Stimulated activated CD4-positive, alpha-beta T cell treated with anti-CD3 and anti-CD28 coated beads, Interleukin-15, amount 100 ng/mL, for 48 hours (primary cell): Measurements from ENCODE around the gene TMED1.
A peak's percentile ranks its signal among the peaks of the same experiment; 100 is the strongest.

Experiments
- DNase-seq, 2 donors: peaks; one replicate each; pipeline ENCODE4 v3.0.0-alpha.2; 2020; ENCODE audit warnings: low read depth in 2 of 2

Gene TMED1

DNA sequence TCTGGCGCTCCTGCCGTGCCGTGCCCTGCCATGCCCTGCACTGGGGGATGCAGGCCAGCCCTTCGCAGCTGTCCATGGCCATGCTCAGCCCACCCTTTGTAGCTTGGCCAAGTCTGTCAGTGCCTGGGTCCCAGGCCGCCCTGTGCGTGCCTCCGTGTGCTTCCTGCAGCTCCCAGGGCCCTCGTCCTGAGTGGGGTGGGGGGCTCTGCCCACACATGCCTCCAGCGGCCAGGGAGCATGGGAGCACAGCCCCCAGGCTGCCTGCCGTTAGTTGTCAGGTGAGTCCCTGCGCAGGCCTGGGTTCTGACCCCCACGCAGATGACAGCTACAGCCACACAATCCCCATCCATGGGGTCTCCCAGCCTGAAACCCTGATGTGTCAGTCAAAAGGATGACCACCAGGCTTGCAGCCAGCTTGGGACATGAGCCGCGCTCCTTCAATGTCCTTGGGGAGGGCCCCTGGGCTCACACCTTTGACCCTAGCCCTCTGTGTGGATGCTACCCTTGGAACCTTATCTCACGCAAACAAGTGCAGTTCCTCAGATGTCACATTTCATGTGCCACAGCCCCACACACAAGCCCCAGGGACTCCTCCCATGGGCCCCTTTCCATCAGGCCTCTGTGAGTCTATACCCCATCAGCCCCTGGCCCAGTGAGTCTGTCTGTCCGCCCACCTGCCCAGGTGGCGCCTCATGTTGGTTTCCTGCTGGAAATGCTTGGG, 24.5 kb downstream of the TMED1 start:
- DNase-seq, result no peak

DNA sequence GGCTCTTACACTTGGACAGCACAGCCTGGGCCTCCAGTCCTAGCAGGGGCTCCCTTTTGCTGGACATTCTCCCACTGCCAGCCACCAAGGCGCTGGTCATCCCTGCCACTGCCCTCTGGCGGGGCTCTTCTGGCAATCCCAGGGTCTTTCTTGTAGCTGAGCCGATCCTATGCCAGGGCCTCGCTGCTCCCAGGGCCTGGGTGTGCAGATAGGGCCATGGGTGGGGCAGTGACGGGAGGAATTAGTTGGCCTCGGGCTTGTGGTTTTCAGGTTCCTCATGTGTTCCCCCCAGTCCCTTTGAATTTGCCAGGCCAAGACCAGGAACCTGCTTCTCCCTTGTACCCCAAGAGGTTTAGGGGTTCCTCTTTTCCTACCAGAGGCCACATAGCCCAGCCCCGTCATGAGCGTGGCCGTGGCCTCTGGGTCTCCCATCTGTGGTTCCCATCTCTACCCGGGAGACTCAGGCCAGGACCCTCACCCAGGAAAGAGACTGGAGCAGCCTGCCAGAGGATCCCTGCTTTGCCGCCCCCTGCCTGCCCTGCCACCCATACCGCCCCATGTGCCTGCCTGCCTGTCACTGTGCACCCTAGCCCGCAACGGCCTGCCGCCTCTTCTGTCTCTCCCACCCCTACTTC, 26.2 kb downstream of the TMED1 start:
- no peak for DNase-seq

GRCh38 chr19:10808937-10809649, 26.9 kb downstream of the TMED1 start:
- no peak for DNase-seq

GRCh38 chr19:10805758-10806247, 30.2 kb downstream of the TMED1 start:
- DNase-seq, result no peak

DNA sequence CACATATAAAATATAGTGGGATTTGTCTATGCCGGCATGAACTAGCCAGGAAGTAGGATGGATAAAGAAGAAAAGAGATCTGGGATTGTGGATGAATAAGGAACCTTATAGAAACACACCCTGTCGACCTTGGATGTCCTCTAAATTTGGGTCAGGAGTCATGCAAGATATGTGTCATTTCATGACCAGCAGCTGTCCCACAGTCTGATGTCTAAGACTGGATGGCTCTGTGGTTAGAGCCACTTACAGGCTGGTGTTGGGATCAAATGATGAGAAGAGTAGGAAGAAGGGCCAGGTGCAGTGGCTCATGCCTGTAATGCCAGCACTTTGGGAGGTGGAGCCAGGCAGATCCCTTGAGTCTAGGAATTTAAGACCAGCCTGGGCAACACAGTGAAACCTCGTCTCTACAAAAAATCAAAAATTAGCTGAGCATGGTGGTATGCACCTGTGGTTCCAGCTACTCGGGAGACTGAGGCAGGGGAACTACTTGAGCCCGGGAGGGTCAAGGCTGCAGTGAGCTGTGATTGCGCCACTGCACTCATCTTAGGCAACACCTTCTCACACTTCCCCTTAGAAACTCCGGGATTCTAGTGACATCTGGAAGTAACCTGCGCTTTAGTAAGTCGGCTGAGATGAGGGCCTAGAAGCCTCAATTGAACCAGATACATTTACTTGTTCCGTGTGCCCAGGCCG, 30.8 kb downstream of the TMED1 start:
- DNase-seq, result no peak

DNA sequence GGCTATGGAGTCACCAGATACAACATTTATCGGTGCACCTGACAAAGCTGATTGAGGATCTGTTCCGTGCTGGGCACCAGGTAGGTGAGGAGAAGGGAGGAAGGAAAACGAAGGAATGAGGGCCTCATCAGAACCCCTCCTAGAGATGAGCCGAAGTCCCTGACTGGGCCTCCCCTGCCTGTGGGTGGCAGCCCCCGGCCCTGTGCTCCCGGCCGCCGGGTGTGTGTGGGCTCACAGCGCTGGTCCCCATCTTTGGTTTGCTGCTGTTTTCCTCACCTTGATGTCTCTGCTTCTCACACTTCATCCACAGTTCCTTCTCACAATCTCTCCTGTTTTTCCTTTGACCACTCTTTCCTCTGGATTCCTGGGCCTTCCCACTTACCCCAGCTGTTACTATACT, 32.8 kb downstream of the TMED1 start:
- DNase-seq, result no peak

GRCh38 chr19:10802479-10802878, 33.5 kb downstream of the TMED1 start:
- DNase-seq, result no peak

DNA sequence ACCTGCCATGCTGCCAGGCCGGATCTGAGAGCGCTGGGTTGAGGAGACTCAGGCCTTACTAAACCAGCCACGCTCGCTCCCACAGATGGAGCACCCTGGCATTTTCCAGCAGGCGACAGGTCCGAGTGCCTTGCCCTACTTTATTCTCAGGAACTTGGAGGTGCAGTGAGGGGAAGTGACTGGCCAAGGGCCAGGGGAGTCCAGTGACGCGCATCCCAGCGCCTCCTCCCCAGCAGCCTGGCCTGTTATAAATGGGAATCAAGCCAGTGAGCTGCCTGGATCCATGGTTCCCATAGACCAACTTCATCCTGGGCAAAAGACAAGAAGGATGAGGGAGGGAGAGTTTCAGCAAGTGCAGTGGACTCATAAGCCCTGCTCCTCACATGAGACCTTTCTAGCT, 35.5 kb downstream of the TMED1 start:
- no peak for DNase-seq

DNA sequence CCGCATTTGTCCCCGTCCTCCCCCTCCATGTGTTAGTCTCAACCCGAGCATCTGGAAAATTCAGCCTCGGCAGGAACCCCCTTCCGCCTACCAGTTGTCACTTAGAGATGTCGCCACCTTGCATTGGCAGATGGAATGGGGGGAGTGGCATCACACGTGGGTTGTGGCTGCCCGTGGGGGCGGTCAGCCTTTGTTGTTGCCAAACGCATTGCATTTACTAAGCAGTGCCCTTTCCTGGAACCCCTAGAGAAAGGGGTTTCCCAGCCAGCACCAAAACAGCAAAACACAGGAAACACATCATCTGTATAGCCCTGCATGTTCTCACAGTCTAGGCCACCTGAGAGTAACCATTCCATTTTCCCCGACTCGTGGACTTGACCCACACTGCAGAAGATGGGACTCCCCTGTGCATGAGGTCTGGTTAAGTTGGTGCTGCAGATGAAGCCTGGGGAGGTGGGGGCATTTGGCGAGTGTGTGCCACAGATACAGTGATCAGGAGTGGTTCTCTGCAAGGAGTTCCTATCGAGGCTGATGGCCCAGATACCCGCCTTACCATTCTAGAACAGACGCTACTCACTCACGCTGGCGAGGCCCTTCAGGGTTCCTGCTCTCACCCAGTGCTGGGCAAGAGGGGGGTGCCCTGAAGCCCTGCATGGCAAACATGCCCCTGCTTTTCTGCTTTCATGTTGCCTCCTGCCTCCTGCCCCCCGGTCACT, 38.3 kb downstream of the TMED1 start:
- DNase-seq, result peak; percentile 82 to 85

DNA sequence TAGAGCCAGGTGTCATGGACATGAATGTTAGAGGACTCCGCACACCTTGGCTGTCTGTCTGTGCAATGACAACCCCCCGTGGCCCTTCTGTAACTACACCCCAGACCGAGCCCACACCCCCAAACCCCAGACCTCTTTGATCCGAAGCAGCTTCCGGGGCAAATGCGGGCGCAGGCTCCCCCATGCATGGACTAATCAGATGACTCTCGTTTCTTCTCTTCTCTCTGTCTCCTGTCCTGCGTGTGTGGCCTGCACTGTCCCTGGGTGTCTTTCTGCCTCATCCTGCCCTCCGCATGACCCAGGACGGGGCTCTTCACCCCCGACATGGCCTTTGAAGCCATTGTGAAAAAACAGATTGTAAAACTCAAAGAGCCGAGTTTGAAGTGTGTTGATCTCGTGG, 38.9 kb downstream of the TMED1 start:
- no peak for DNase-seq

DNA sequence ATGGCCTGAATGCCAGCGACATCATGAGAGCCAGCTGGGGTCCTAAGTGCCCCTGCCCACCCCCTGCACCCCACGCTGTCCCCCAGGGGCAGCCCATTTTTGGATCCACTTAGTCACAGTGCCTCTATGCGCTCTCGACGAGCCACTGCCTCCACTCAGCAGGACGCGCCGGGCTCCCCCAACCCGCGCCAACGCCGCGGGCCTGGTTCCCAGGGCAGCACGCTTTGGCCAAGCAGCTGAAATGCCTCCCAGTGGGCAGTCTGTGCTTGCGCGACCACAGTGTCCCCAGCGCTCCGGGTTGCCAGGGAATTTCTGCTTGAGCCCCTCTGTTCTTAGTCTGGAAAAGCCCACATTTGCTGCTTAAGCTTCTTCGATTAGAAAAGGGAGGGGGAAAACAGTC, 39.4 kb downstream of the TMED1 start:
- DNase-seq, result no peak

GRCh38 chr19:10789866-10790265, 46.1 kb downstream of the TMED1 start:
- no peak for DNase-seq

- DNase-seq, result no peak
Measured at GRCh38 chr19:10788146-10788545, 47.9 kb downstream of the TMED1 start.

DNA sequence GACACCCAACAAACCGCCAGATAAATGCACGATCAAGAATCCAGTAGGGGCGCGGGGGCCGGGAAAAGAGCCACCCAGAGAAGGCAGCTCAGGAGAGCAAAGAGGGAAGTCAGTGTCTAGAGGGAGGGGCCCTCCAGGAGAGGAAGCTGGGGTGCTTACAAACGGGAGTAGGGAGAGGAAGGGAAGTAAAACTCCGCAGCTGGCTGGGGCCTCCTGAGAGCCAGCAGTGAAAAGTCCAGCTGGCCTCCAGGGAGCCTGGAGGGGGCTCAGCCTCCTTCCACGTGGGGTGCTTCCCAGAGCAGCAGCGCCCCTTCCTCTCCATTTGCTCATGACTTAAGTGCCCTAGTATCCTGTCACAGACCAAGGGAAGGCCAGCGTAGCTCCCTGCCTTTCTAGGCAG, 51.8 kb downstream of the TMED1 start:
- DNase-seq, result no peak

DNA sequence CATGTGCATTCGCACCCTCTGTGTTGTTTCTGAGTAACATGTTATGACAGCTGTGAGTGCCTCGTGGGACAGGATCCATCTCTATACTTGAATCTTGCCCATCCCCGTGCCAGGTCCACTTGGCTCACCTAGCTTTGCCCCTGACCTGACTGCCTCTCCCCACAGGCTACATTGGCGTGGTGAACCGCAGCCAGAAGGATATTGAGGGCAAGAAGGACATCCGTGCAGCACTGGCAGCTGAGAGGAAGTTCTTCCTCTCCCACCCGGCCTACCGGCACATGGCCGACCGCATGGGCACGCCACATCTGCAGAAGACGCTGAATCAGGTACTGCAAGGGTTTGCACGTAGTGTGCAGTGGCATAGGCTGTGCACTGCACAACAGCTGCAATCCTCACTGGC, 53.2 kb downstream of the TMED1 start:
- no peak for DNase-seq
